Left lung (tissue), 10 donors: ENCODE measurements around the gene LDB2. TPM values are rescaled to one million over a fixed set of nuclear protein-coding genes. Genes with fewer than 3 reads are reported as not detected.

Experiments used
- ATAC-seq: fragments of 200-7000 bp; cut with Tn5 transposase; one replicate; pipeline ENCODE4 v1.9.1; 2020; ENCODE audit warnings: moderate library complexity
- DNase-seq, 4 donors: peaks; one replicate each; pipeline ENCODE4 v3.0.0-alpha.2; 2013 to 2020
- H3K27ac ChIP-seq, 2 donors: fragments of 200-600 bp; sonication (generic) in 1 of 2; one replicate each; pipeline versions ENCODE4 v1.5.0 to v1.8.0; 2020 to 2021
- H3K27me3 ChIP-seq, 2 donors: fragments of 200-600 bp; sonication (generic) in 1 of 2; one replicate each; pipeline versions ENCODE4 v1.5.0 to v1.8.0; 2020 to 2021
- H3K36me3 ChIP-seq, 2 donors: fragments of 200-600 bp; sonication (generic) in 1 of 2; one replicate each; pipeline versions ENCODE4 v1.5.0 to v1.8.0; 2020 to 2021
- H3K4me1 ChIP-seq, 2 donors: fragments of 200-600 bp; one replicate each; pipeline ENCODE4 v1.8.0; 2021
- H3K4me3 ChIP-seq, 2 donors: fragments of 200-600 bp; sonication (generic) in 1 of 2; one replicate each; pipeline versions ENCODE4 v1.5.0 to v1.8.0; 2020 to 2021; ENCODE audit warnings: mild to moderate bottlenecking in 1 of 2
- H3K9me3 ChIP-seq, 2 donors: fragments of 200-600 bp; sonication (generic) in 1 of 2; one replicate each; pipeline versions ENCODE4 v1.5.0 to v1.8.0; 2020 to 2021
- CTCF ChIP-seq, 2 donors: fragments of 200-600 bp; sonication (generic) in 1 of 2; IDR thresholded peaks; one replicate each; pipeline versions ENCODE4 v1.5.0 to v1.8.0; 2021; ENCODE audit warnings: antibody characterized with exemption in 2 of 2
- intact Hi-C, 2 donors: fragments of 100-400 bp; cut with DNase I; formaldehyde crosslinking; loops; one replicate each; pipeline versions ENCODE4 v1.11.2 to v1.14.2; 2022
- polyA plus RNA-seq, 6 donors: library from polyadenylated mRNA; unstranded; fragments of 120-200 nt; gene quantifications; one replicate each; pipeline ENCODE4 v1.2.1, GENCODE V29; 2013; ENCODE audit not compliant: insufficient read length in 6 of 6
- total RNA-seq, 2 donors: library from RNA; stranded (reverse); fragmentation: NEBNext Ultra II Directional; extraction: Animal tissue kit (Norgen Biotek cat#: 25700); gene quantifications; one replicate each; pipeline ENCODE4 v1.2.1, GENCODE V29; 2021
- donor health status: DM: no; HTN: yes; CAD: no.
- donor health status: DM: no; HTN: no; CAD: no.

Gene LDB2
- total and polyA plus RNA-seq, 8 donors, result 37.7 to 97.0 (median 78.5) TPM

GRCh38 chr4:16758255-16758654 lies 140.2 kb downstream of the LDB2 start:
- no peak for TF ChIP-seq CTCF (IDR thresholded peaks at IDR 0.05)
- intact Hi-C loops, result no loop called here
- Histone ChIP-seq H3K9me3 (no peaks in the 10 kb centered on the region), H3K27ac (no peak overlapping the region), H3K4me1 (peaks cover 0 to 3% of the 10 kb centered on the region in 2 donors), H3K27me3 (no peaks in the 10 kb centered on the region), H3K4me3 (no peak overlapping the region), H3K36me3 (no peaks in the 10 kb centered on the region)
- DNase-seq (no peak), ATAC-seq (no peak)

GRCh38 chr4:16757080-16757521 lies 141.3 kb downstream of the LDB2 start:
- Histone ChIP-seq H3K27me3 (no peaks in the 10 kb centered on the region), H3K27ac (peak overlapping the region in 1 of 2 donors; percentile 26), H3K4me1 (peaks cover 0 to 3% of the 10 kb centered on the region in 2 donors), H3K36me3 (no peaks in the 10 kb centered on the region), H3K9me3 (no peaks in the 10 kb centered on the region), H3K4me3 (no peak overlapping the region)
- intact Hi-C loops, result no loop called here
- DNase-seq (no peak), ATAC-seq (no peak)
- TF ChIP-seq CTCF (IDR thresholded peaks at IDR 0.05), result no peak

- intact Hi-C loops, result no loop called here
- Histone ChIP-seq H3K36me3 (no peaks in the 10 kb centered on the region), H3K27me3 (no peaks in the 10 kb centered on the region), H3K9me3 (no peaks in the 10 kb centered on the region), H3K4me1 (no peaks in the 10 kb centered on the region), H3K27ac (no peak overlapping the region), H3K4me3 (no peak overlapping the region)
- DNase-seq, result no peak
- ATAC-seq, result no peak
- no peak for TF ChIP-seq CTCF (IDR thresholded peaks at IDR 0.05)
Observed at GRCh38 chr4:16754104-16754503, 144.3 kb downstream of the LDB2 start.

- no peak for DNase-seq
- no peak for ATAC-seq
- no peak for TF ChIP-seq CTCF (IDR thresholded peaks at IDR 0.05)
- H3K27me3 ChIP-seq, result no peaks in the 10 kb centered on the region
- H3K4me3 ChIP-seq, result no peak overlapping the region
- no peaks in the 10 kb centered on the region for H3K4me1 ChIP-seq
- H3K9me3 ChIP-seq, result no peaks in the 10 kb centered on the region
- no peaks in the 10 kb centered on the region for H3K36me3 ChIP-seq
- no peak overlapping the region for H3K27ac ChIP-seq
- intact Hi-C loops, result no loop called here
Observed at GRCh38 chr4:16752150-16752549, 146.3 kb downstream of the LDB2 start.

- Histone ChIP-seq H3K27me3 (no peaks in the 10 kb centered on the region), H3K9me3 (no peaks in the 10 kb centered on the region), H3K36me3 (no peaks in the 10 kb centered on the region), H3K4me3 (no peak overlapping the region), H3K4me1 (no peaks in the 10 kb centered on the region), H3K27ac (no peak overlapping the region)
- no peak for TF ChIP-seq CTCF (IDR thresholded peaks at IDR 0.05)
- ATAC-seq (peak; percentile 14), DNase-seq (no peak)
- intact Hi-C loops, result no loop called here
Observed at GRCh38 chr4:16750882-16751642, 147.4 kb downstream of the LDB2 start.
